B cell (primary cell): Measurements from ENCODE around the gene CRIP3. TPM values are rescaled to one million over a fixed set of nuclear protein-coding genes. Genes with fewer than 3 reads are reported as not detected.

Source experiments
- ATAC-seq: fragments of 200-7000 bp; cut with Tn5 transposase; one replicate; pipeline ENCODE4 v1.10.0; 2021; ENCODE audit warnings: low read depth, mild to moderate bottlenecking, moderate number of reproducible peaks, moderate library complexity
- CTCF ChIA-PET: fragments of 350-600 bp; sonication (Branson Sonifier 250); formaldehyde crosslinking; loops from one replicate; lab custom pipeline; 2021; ENCODE audit warnings: antibody characterized with exemption, inconsistent platforms; lab: Charles Lee
- POLR2A ChIA-PET: fragments of 350-600 bp; sonication (Branson Sonifier 250); formaldehyde crosslinking; loops from one replicate; lab custom pipeline; 2021; ENCODE audit warnings: antibody characterized with exemption; lab: Charles Lee
- DNase-seq: peaks from one replicate; pipeline ENCODE4 v3.0.0; 2013
- H2AFZ ChIP-seq: 2 replicates; pipeline ENCODE4 v1.6.1; 2012; ENCODE audit warnings: mild to moderate bottlenecking, low read depth, low read length; ENCODE audit not compliant: insufficient read depth, poor library complexity, severe bottlenecking
- H3K27ac ChIP-seq, 2 donors: 1 replicate in 1 of 2; 2 replicates in 1 of 2; pipeline ENCODE4 v1.5.1; 2012 to 2013; ENCODE audit warnings: low read length in 2 of 2, mild to moderate bottlenecking in 2 of 2, moderate library complexity in 1 of 2
- H3K27me3 ChIP-seq, 4 experiments: fragments of 200-600 bp in 1 of 4; sonication (generic) in 1 of 4; replicated peaks in 1 of 4; 1 replicate in 2 of 4; 2 replicates in 2 of 4; pipeline versions ENCODE4 v1.6.1 to v1.7.0; 2013 to 2016; ENCODE audit warnings: low read length in 3 of 4, mild to moderate bottlenecking in 2 of 4, mixed read lengths in 1 of 4, moderate library complexity in 1 of 4; ENCODE audit not compliant: insufficient read depth in 4 of 4, control insufficient read depth in 3 of 4; ENCODE audit errors: control extremely low read depth in 1 of 4
- H3K36me3 ChIP-seq, 2 experiments: replicated peaks in 1 of 2; 1 replicate in 1 of 2; 2 replicates in 1 of 2; pipeline versions ENCODE4 v1.6.1 to v1.7.1; 2013; ENCODE audit warnings: low read length in 1 of 2; ENCODE audit not compliant: insufficient read depth in 2 of 2, control insufficient read depth in 1 of 2; ENCODE audit errors: control extremely low read depth in 1 of 2, extremely low read depth in 1 of 2
- H3K4me1 ChIP-seq, 2 donors: fragments of 200-600 bp in 1 of 2; sonication (generic) in 1 of 2; 1 replicate in 1 of 2; 2 replicates in 1 of 2; pipeline versions ENCODE4 v1.5.1 to v1.6.1; 2013 to 2017; ENCODE audit warnings: low read length in 2 of 2; ENCODE audit not compliant: control insufficient read depth in 2 of 2, insufficient read depth in 2 of 2
- H3K4me2 ChIP-seq: replicated peaks from 2 replicates; pipeline ENCODE3; 2012; ENCODE audit warnings: mild to moderate bottlenecking, low read depth, low read length; ENCODE audit not compliant: poor library complexity, severe bottlenecking
- H3K4me3 ChIP-seq, 5 experiments: fragments of 200-600 bp in 1 of 5; sonication (generic) in 1 of 5; 1 replicate in 3 of 5; 2 replicates in 2 of 5; pipeline versions ENCODE4 v1.5.1 to v1.7.0; 2011 to 2016; ENCODE audit warnings: low read length in 4 of 5, mild to moderate bottlenecking in 4 of 5, low read depth in 2 of 5, control low read depth in 1 of 5, moderate library complexity in 1 of 5; ENCODE audit not compliant: insufficient read depth in 1 of 5; ENCODE audit errors: control extremely low read depth in 1 of 5, extremely low read depth in 1 of 5
- H3K79me2 ChIP-seq: fragments of 200-600 bp; sonication (generic); one replicate; pipeline ENCODE4 v1.6.0; 2016; ENCODE audit warnings: low read length; ENCODE audit not compliant: control insufficient read depth, insufficient read depth
- H3K9ac ChIP-seq: fragments of 200-600 bp; sonication (generic); 2 replicates; pipeline ENCODE4 v1.6.1; 2017; ENCODE audit warnings: mild to moderate bottlenecking, low read length, moderate library complexity
- H3K9me3 ChIP-seq, 3 donors: one replicate each; pipeline versions ENCODE4 v1.6.1 to v1.7.1; 2013; ENCODE audit warnings: low read length in 2 of 3; ENCODE audit not compliant: control insufficient read depth in 2 of 3, insufficient read depth in 1 of 3; ENCODE audit errors: control extremely low read depth in 1 of 3
- H4K20me1 ChIP-seq: 2 replicates; pipeline ENCODE4 v1.6.0; 2012; ENCODE audit warnings: mild to moderate bottlenecking, low read length; ENCODE audit not compliant: insufficient read depth, control insufficient read depth, poor library complexity, severe bottlenecking
- H3K27ac Mint-ChIP-seq: one replicate; pipeline ENCODE4 v1.8.0; 2021; ENCODE audit warnings: mixed read lengths
- H3K27me3 Mint-ChIP-seq: one replicate; pipeline ENCODE4 v1.8.0; 2021; ENCODE audit warnings: mixed read lengths
- H3K4me1 Mint-ChIP-seq: one replicate; pipeline ENCODE4 v1.8.0; 2021; ENCODE audit warnings: mixed read lengths
- H3K4me3 Mint-ChIP-seq: one replicate; pipeline ENCODE4 v1.8.0; 2021; ENCODE audit warnings: mixed read lengths
- H3K9me3 Mint-ChIP-seq: one replicate; pipeline ENCODE4 v1.8.0; 2022; ENCODE audit warnings: mixed read lengths; ENCODE audit not compliant: insufficient read depth
- CTCF ChIP-seq: fragments of 200-600 bp; IDR thresholded peaks from one replicate; pipeline ENCODE4 v1.8.0; 2022; ENCODE audit warnings: antibody characterized with exemption, mild to moderate bottlenecking
- EZH2 ChIP-seq: IDR thresholded peaks from 2 replicates; pipeline ENCODE4 v1.6.1; 2012; ENCODE audit warnings: borderline replicate concordance, low read depth, mild to moderate bottlenecking, moderate library complexity, low read length; ENCODE audit not compliant: insufficient read depth, poor library complexity, severe bottlenecking
- WGBS: methylation state at CpG from one replicate; pipeline ENCODE4 v1.1.5; 2013; ENCODE audit warnings: missing lambda C conversion rate; ENCODE audit not compliant: insufficient coverage; 5-methylcytosine and 5-hydroxymethylcytosine counted together
- intact Hi-C: fragments of 100-400 bp; cut with micrococcal nuclease; formaldehyde crosslinking; loops from one replicate; pipeline ENCODE4 v1.10.0; 2022
- polyA plus RNA-seq: library from polyadenylated mRNA; depleted of rRNA; stranded (reverse); fragments of >200 nt; gene quantifications from 2 replicates; pipeline ENCODE4 v1.2.3, GENCODE V29; 2012
- total RNA-seq, 2 donors: library from RNA; stranded (reverse); fragments of 120-200 nt in 1 of 2; gene quantifications; 1 replicate in 1 of 2; 2 replicates in 1 of 2; pipeline versions ENCODE4 v1.2.3 to v1.2.4, GENCODE V29; 2013 to 2022

CRIP3 gene
- total and polyA plus RNA-seq, 2 donors (not counting 1 experiment from before 2014, with no cell fraction given) = 25.8 to 64.6 TPM

- Histone ChIP-seq H3K4me2 (no peak overlapping the region), H3K27ac (no peak overlapping the region), H3K4me1 (no peaks in the 10 kb centered on the region), H4K20me1 (no peaks in the 10 kb centered on the region), H3K9ac (no peak overlapping the region), H3K36me3 (peaks cover 0 to 2% of the 10 kb centered on the region in 2 experiments), H3K9me3 (no peaks in the 10 kb centered on the region), H2AFZ (no peak overlapping the region), H3K27me3 (peaks cover 0 to 11% (median 0%) of the 10 kb centered on the region in 4 experiments), H3K79me2 (no peaks in the 10 kb centered on the region), H3K4me3 (no peak overlapping the region)
- ChIA-PET CTCF (no interaction called here), POLR2A (no interaction called here)
- H3K4me3 Mint-ChIP-seq = no peak overlapping the region
- DNase-seq = no peak
- peaks cover 4% of the 10 kb centered on the region for H3K4me1 Mint-ChIP-seq
- no peaks in the 10 kb centered on the region for H3K9me3 Mint-ChIP-seq
- no peak for ATAC-seq
- 92% methylated on average over 19 of the region's 19 CpGs for WGBS
- TF ChIP-seq EZH2 (no peak), CTCF (no peak)
- H3K27me3 Mint-ChIP-seq = peaks cover 6% of the 10 kb centered on the region
- no peak overlapping the region for H3K27ac Mint-ChIP-seq
- intact Hi-C loops = no loop called here
These were observed 6.5 kb downstream of the CRIP3 start for GRCh38 chr6:43302126-43302525.

GRCh38 chr6:43301081-43301870 is 7.3 kb downstream of the CRIP3 start:
- 78% methylated on average over 4 of the region's 15 CpGs for WGBS
- H3K9me3 ChIP-seq = no peaks in the 10 kb centered on the region
- H3K4me1 ChIP-seq = no peaks in the 10 kb centered on the region
- no peak overlapping the region for H3K27ac Mint-ChIP-seq
- no peaks in the 10 kb centered on the region for H4K20me1 ChIP-seq
- no peak overlapping the region for H3K9ac ChIP-seq
- ATAC-seq (no peak), DNase-seq (no peak)
- no peak for TF ChIP-seq CTCF
- no peak for TF ChIP-seq EZH2
- H3K79me2 ChIP-seq = no peaks in the 10 kb centered on the region
- CTCF ChIA-PET = no interaction called here
- intact Hi-C loops = no loop called here
- H3K27me3 Mint-ChIP-seq = peaks cover 14% of the 10 kb centered on the region
- POLR2A ChIA-PET = no interaction called here
- H3K9me3 Mint-ChIP-seq = no peaks in the 10 kb centered on the region
- peaks cover 0 to 2% of the 10 kb centered on the region in 2 experiments for H3K36me3 ChIP-seq
- peaks cover 0 to 16% (median 0%) of the 10 kb centered on the region in 4 experiments for H3K27me3 ChIP-seq
- no peak overlapping the region for H2AFZ ChIP-seq
- H3K4me1 Mint-ChIP-seq = peaks cover 4% of the 10 kb centered on the region
- no peak overlapping the region for H3K27ac ChIP-seq
- H3K4me3 Mint-ChIP-seq = no peak overlapping the region
- no peak overlapping the region for H3K4me3 ChIP-seq
- H3K4me2 ChIP-seq = no peak overlapping the region
